ENCODE data around the gene RNF20. TPM values are rescaled to one million over a fixed set of nuclear protein-coding genes. Genes with fewer than 3 reads are reported as not detected.

Gene RNF20
- total RNA-seq, 4 donors from 2014 or later, result 26.6 to 34.4 (median 29.7) TPM

DNA sequence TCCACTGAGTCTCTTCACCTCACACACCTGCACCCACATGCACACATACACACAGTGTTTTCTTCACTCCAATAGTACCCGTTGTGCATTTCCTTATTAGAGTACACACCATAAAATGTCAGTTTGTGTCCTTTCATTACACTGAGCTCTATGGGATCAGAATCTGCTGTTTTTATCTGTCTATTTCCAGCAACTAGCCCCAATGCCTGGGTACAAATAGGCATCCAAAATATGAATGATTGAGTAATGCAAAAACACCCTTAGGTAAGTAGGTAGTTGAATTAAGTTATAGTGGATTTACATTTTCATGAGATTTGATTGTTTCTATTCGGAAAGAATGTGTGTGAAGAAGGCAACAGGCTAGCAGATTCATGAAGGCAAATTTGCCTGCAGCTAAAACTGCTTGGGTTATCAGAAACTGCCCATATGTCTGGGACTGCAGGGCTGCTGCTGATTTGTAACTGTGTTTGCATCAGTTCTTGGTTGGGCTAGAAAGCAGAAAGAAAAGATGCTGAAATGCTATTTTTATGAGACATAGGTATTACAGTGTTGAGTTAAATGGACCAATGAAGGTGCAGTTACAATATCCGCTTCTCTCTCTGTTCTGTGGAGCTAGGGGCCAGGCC is 34.2 kb downstream of the RNF20 start:
- ATAC-seq (no peak), DNase-seq (no peak)
- H3K9me3 ChIP-seq, result no peaks in the 10 kb centered on the region
- no peak overlapping the region for H3K27ac ChIP-seq
- H3K4me1 ChIP-seq, result no peaks in the 10 kb centered on the region
- intact Hi-C loops (cut with DNase I; ENCODE audit: low total_unique reads), result no loop called here
- no peak for TF ChIP-seq POLR2A (IDR thresholded peaks at IDR 0.05)
- TF ChIP-seq, protein P1, sequence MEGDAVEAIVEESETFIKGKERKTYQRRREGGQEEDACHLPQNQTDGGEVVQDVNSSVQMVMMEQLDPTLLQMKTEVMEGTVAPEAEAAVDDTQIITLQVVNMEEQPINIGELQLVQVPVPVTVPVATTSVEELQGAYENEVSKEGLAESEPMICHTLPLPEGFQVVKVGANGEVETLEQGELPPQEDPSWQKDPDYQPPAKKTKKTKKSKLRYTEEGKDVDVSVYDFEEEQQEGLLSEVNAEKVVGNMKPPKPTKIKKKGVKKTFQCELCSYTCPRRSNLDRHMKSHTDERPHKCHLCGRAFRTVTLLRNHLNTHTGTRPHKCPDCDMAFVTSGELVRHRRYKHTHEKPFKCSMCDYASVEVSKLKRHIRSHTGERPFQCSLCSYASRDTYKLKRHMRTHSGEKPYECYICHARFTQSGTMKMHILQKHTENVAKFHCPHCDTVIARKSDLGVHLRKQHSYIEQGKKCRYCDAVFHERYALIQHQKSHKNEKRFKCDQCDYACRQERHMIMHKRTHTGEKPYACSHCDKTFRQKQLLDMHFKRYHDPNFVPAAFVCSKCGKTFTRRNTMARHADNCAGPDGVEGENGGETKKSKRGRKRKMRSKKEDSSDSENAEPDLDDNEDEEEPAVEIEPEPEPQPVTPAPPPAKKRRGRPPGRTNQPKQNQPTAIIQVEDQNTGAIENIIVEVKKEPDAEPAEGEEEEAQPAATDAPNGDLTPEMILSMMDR (IDR thresholded peaks at IDR 0.05 in 4 of 5, conservative IDR thresholded peaks at IDR 0.05 in 1 of 5), result peak in 1 of 5 experiments; percentile 1
- H3K4me3 ChIP-seq, result no peak overlapping the region
- no peaks in the 10 kb centered on the region for H3K27me3 ChIP-seq
- in situ Hi-C loops (cut with MboI; ENCODE audit: low sequenced_read_pairs in 4 of 4), result no loop called here
- peaks cover 0 to 50% of the 10 kb centered on the region in 2 donors for H3K36me3 ChIP-seq

DNA sequence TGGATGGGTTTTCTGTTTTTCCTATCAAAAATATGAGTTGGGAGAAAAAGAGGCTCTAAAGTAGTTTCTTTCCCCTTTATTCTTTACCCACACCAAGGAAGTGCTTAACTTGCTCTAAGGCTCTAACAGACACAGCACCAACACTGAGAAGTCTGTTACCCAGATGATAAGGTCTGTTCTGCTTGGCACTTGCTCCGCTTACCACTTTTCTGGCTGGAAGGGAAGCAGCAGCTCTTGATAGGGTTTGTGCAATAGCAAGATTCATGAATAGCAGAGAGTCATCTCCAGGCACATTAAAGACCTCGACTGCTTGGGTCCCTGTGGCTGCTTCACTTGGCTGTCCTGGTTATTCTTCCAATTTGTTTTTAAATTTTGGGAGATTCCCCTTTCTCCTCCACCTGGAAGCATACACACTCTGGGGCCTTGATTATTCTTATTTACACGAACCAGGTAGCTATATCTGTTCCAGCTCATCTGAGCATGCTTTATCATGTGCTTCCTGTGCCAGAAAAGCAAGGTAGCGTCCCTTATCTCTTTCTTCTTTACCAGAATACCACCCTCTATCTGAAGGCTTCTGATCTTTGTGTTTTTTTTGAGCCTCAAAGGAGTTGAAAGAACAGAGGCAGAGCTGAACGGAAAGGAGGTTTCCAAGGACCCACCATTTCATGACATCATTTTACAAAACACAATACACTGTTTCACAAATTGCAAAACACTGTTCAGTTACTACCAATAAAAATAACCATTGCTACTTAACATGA is 36.3 kb downstream of the RNF20 start:
- peaks cover 0 to 31% of the 10 kb centered on the region in 2 donors for H3K36me3 ChIP-seq
- ATAC-seq, result no peak

DNA sequence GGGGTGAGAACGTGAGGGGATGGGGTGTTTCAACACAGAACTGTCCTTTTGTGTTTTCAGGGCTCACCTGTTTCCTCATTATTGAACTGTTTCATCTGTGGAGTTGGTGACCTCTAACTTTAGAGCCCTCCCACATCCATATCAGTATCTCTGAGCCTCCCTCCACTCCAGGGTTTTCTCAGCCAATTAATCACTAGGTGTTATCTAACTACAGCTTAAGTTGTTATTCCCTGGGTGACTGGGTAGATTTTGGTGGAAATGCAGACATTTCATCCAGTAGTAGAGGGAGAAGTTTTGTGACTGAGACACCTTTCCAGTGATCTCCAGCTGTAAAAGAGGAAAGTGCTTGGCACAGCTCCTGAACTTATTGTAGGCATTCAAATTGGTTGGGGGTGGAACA is 37.5 kb downstream of the RNF20 start:
- in situ Hi-C loops (cut with MboI; ENCODE audit: low sequenced_read_pairs in 4 of 4) (no loop called here), intact Hi-C loops (cut with DNase I; ENCODE audit: low total_unique reads) (no loop called here)
- ATAC-seq (no peak), DNase-seq (no peak)
- no peak overlapping the region for H3K4me3 ChIP-seq
- H3K9me3 ChIP-seq, result no peaks in the 10 kb centered on the region
- TF ChIP-seq, protein P1 (IDR thresholded peaks at IDR 0.05 in 4 of 5, conservative IDR thresholded peaks at IDR 0.05 in 1 of 5), result no peak
- no peak for TF ChIP-seq POLR2A (IDR thresholded peaks at IDR 0.05)
- H3K27me3 ChIP-seq, result no peaks in the 10 kb centered on the region
- H3K27ac ChIP-seq, result no peak overlapping the region
- H3K36me3 ChIP-seq, result peaks cover 0 to 19% of the 10 kb centered on the region in 2 donors
- no peaks in the 10 kb centered on the region for H3K4me1 ChIP-seq

More for the DNA sequence above, 36.3 kb downstream of the RNF20 start:
- intact Hi-C loops (cut with DNase I; ENCODE audit: low total_unique reads), result no loop called here
- no peaks in the 10 kb centered on the region for H3K4me1 ChIP-seq
- no peaks in the 10 kb centered on the region for H3K9me3 ChIP-seq
- H3K4me3 ChIP-seq, result no peak overlapping the region
- TF ChIP-seq, protein P1 (IDR thresholded peaks at IDR 0.05 in 4 of 5, conservative IDR thresholded peaks at IDR 0.05 in 1 of 5), result no peak
- no peak for TF ChIP-seq POLR2A (IDR thresholded peaks at IDR 0.05)
- no peak overlapping the region for H3K27ac ChIP-seq
- no peak for DNase-seq
- H3K27me3 ChIP-seq, result no peaks in the 10 kb centered on the region
- in situ Hi-C loops (cut with MboI; ENCODE audit: low sequenced_read_pairs in 4 of 4), result no loop called here

DNA sequence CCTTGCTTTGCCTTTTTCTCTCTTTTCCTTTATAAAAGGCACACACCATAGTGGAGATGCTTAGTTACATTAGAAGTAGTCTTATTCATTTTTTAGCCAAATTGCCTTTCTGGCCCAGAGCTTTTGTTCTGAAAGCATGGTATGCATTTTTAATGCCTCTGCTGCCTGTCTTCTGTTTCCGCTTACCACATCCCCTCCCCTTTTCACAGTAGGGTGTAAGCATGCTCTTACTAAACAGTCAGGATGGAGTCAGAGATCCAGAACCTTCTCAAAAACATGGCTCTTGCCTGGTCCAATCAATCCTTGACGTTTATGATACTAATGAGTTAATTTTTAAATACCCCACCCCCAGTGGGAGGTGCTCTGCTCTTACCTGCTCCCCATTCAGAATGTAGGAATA is 38.7 kb downstream of the RNF20 start:
- no peak for DNase-seq
- no peak overlapping the region for H3K4me3 ChIP-seq
- in situ Hi-C loops (cut with MboI; ENCODE audit: low sequenced_read_pairs in 4 of 4) (no loop called here), intact Hi-C loops (cut with DNase I; ENCODE audit: low total_unique reads) (no loop called here)
- ATAC-seq, result no peak
- no peak overlapping the region for H3K27ac ChIP-seq
- H3K36me3 ChIP-seq, result peaks cover 0 to 13% of the 10 kb centered on the region in 2 donors
- no peaks in the 10 kb centered on the region for H3K9me3 ChIP-seq
- TF ChIP-seq, protein P1 (IDR thresholded peaks at IDR 0.05 in 4 of 5, conservative IDR thresholded peaks at IDR 0.05 in 1 of 5), result no peak
- no peak for TF ChIP-seq POLR2A (IDR thresholded peaks at IDR 0.05)
- H3K4me1 ChIP-seq, result no peaks in the 10 kb centered on the region
- H3K27me3 ChIP-seq, result no peaks in the 10 kb centered on the region

Measured in gastrocnemius medialis (tissue), 4 donors.